HG03342 (cell line): Measurements from ENCODE around the gene PITPNM2.
A peak's percentile ranks its signal among the peaks of the same experiment; 100 is the strongest.

ENCODE experiments used
- ATAC-seq: cut with Tn5 transposase; IDR thresholded peaks from one replicate; pipeline ENCODE4 v1.9.1; 2021; ENCODE audit warnings: mild to moderate bottlenecking, moderate library complexity; ENCODE audit not compliant: unreplicated experiment

Gene PITPNM2

DNA sequence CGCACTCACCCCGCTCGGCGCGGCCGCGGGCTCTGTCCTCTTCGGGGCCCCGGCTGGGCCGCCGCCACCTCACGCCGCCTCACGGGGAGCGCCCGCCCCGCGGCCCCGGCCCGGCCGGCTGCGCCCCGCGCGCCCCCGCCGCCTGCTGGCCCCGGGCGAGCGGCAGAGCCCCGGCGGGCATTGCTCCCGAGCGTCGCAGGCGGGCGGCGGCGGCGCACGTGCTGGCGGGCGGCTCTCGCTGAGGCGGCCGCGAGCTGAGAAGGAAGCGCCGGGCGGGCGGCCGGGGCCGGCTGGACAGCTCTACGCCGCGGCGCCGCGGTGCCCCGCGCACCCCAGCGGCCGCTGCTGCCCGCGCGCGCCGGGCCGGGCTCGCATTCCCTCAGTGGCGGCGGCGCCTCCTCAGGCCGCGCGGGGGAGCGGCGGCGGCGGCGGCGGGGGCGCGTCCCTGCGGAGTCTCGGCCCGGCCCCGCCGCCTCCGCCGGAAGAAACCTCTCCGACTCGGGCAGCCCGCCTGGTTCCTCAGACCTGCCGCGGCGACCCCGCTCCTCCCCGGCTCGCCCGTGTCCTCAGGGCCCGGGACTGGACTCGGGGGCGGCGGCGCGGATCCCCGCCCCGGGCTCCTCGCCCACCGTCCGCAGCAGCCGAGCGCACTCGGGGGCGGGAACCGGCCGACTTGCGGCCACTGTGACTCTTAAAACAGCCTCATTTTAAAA lies at the start of gene PITPNM2:
Gene PITPNM2 (minus strand): TSS at position 347 of the 713 bp plus-strand sequence. CDS start 116,500 bp downstream, outside the sequence.
- peak; percentile 66 for ATAC-seq

DNA sequence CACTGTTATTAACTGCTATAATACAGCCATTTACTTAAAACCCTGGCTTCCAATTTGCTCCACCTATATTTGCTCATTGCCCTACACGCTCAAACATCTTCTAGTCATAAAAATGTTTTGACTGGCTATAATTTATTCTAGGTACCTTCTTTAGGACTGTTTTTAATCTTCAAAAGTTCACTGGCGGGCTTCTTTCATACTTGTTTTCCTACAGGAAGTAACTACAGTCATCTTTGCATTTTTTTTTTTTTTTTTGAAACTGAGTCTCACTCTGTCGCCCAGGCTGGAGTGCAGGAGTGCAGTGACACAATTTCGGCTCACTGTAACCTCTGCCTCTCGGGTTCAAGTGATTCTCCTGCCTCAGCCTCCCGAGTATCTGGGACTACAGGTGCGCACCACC lies 49.5 kb upstream of the PITPNM2 start:
- ATAC-seq: no peak

DNA sequence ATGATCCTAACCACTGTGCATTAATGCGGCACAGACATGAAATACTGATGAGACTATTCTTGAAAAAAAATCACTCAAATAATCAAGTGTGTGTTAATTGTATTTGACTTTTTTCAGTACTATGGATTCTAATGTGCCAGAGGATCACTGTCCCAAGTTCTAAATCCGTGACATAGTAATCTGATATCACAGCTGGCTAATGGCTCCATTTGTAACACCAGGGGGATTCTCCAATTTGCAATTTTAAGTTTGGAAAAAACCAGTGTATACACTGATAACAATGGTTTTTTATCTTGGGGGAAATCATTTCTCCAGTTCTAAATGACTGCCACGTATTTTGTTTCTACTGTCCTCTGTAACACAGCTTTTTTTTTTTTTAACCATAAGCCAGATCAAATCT lies 49.0 kb upstream of the PITPNM2 start:
- ATAC-seq: no peak

DNA sequence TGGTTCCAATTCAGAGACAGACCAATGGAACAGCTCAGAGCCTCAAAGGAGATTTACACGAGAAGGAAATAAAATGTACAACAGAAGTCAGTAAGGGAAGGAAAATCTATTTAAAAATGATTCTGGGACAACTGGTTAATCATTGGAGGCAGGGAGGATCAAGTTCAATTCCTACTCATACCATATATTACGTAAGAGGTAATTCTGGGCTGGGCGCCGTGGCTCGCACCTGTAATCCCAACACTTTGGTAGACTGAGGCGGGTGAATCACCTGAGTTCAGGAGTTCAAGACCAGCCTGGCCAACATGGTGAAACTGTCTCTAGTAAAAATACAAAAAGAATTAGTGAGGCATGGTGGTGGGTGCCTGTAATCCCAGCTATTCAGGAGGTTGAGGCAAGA lies 36.7 kb upstream of the PITPNM2 start:
- ATAC-seq: no peak

DNA sequence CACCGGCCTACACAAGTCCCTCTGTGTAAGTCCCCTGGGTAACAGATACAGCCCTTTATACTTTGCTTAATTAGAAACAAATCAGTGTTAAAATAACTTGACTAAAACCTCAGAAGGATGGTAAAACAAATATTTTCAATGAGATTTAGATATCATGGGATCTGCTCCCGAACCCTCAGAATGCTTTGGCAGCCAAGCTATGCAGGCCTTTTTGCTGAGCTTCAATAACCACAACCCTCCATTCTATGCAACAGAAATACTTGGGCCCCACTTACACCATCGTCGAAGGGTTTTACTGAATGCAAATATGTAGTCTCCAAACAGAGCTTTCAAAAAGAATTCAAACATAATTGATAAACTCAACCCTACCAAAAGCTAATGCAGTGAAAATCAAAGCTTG lies 29.3 kb upstream of the PITPNM2 start:
- ATAC-seq: no peak

DNA sequence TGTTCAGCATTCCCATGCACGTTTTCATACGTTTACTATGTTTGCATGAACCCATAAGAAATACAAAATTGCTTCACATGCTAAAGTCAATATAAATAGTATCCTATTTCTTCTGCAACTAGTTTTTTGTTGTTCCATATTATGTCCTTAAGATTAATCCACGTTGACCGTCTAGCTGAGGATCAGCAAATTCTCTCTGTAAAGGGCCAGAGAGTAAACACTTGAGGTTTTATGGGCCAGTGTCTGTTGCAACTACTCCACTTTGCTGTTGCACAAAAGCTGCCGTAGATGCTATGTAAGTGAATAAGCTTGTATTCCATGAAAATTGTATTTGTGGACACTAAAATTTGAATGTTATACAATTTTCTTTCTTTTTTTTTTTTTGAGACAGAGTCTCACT lies 21.1 kb upstream of the PITPNM2 start:
- no peak for ATAC-seq

DNA sequence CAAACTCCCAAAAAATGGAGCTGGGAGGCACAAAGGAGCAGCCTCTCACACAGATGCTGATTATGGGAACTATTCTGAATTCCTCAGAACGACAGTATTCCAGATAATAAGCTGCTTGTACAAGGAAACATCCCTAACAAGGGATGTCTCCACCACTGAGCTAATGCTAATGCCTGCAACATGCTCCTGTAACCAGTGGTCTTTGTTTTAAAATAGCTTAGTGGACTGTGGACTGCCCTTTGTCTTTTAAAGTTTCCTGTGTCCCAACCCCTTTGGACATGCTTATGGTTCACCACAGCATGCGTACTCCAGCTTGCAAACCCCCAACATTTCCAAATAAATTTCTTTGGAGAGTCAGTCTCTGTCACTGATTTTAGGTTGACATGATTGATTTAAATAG lies 16.4 kb upstream of the PITPNM2 start:
- ATAC-seq: no peak

DNA sequence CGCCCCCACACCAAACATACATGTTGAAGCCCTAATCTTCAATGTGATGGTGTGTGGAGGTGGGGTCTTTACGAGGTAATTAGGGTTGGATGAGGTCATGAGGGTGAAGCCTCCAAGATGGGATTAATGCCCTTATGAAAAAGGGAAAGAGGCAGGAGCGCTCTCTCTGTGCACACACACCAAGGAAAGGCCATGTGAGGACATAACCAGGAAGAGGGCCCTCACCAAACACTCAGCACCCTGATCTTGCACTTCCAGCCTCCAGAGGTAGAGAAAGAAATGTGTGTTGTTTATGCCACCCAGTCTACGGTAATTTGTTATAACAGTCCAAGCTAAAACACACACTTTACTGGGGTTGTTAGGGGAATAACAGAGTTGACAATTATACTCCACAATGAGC lies 14.6 kb upstream of the PITPNM2 start:
- ATAC-seq: no peak

DNA sequence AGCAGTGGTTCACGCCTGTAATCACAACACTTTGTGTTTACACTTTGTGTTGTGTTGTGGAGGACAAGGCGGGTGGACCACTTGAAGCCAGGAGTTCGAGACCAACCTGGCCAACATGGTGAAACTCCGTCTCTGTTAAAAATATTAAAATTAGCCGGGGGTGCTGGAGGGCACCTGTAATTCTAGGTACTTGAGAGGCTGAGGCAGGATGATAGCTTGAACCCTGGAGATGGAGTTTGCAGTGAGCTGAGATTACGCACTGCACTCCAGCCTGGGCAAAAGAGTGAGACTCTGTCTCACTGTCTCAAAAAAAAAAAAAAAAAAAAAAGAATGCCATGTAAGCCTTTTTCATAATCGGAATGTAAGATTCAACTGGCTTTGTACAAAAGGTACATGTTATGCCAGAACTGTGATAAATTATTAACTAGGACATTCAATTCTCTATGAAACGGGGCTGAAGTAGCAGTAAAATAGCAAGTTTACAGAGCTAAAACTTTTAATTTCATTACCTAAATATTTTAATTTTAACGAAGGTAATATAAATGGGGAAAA lies 13.9 kb upstream of the PITPNM2 start:
- no peak for ATAC-seq

DNA sequence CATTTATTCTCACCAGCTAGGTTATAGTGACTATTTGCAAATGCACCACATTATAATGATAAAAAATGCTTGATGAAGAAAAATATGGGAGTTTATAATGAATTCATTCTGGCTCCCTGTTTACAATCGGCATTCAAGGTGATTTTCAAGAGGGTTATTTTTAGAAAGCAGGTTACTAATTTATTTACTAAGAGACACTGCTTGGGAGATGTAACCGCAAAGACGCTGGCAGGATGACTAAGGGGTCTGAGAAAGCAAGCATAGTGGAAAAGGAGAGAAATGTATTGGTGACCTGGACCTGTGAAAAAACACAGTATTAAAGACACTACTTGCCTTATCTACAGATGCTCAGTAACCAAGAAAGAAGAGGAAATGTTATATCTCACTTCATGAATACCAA lies 13.3 kb upstream of the PITPNM2 start:
- no peak for ATAC-seq

DNA sequence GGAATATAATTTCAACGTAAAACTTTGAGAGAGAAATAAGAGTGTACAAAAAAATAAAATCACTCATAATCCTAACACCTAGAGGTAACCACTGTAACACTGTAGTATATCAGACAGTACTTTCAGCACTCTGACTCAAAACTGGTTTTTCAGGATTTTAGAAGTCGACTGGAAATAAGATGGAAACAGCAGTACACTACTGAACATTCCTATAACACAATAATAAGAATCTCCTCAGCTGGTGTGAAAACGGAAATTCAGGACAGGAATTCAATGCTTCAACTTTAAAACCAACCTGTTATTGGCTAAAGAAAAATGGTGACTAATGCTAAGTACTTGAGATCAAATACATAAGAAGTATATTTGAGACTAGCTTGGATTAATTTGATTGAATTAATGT lies 12.3 kb upstream of the PITPNM2 start:
- ATAC-seq: no peak

DNA sequence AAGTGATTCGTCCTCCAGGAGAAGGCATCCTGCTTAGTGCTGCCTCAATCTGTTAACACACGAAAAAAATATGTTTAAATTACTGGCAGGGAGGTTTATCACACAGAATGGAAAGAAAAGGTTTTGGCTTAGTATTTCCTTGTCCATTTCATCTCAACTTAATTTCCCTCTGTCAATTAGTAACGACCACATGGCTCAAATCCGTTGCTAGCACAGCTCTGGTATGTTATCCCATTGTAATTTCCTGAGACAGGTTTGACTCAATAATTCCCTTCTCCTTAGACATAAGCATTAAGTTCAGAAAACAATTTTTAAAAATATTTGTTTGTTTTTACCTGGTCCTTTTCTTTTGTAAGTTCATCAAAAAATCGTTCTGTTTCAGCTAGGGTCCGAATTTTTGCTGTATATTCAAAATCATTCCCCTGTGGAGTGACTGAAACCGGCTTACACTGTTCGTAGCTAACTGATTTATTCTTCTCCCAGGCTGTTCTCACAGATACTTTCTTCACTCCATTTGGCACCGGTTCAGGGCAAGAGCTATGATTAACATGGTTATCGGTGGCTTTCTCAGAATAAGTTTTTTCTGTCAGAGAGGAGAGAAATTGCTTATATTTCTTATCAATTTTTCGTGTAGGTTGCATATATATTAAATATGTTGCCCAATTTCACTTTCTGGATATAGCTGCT lies 10.1 kb upstream of the PITPNM2 start:
- ATAC-seq: no peak

DNA sequence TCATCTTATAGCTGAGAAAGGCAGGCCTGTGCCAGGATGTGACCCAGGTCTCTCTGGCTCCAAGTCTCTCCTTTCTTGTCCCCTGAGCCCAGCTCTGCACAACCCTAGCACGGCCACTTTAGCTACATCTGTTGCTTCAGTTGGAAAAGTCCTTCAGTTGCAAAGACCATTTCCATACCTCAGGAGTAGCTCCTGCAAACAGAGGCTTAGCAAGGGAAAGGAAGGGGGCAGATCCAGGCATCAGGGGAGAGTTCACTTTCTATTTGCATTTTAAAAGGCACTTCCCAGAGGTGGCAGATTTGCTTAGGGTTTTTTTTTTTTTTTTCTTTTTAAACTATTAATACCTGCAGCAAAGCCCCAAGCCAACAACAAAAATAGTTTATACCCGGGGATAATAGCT lies 3.0 kb upstream of the PITPNM2 start:
- no peak for ATAC-seq

DNA sequence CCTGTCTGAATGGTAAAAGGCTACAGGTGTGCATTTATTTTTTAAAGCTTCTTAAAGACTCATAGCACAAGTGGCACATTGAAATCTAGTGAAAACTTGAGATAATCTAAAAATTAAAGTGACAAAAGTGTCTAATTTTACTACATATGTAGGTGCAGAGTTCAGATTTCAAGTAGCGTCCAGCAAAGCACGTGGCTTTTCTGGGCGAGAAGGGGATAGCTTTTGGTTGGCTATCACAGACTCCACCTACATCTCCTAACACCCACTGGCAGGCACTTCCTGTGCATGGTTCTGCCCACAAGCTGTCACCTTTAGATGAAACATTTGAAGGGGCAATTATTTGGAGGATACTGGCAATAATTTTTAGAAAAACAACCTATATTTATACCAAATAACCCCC lies 1.9 kb upstream of the PITPNM2 start:
- ATAC-seq: no peak

DNA sequence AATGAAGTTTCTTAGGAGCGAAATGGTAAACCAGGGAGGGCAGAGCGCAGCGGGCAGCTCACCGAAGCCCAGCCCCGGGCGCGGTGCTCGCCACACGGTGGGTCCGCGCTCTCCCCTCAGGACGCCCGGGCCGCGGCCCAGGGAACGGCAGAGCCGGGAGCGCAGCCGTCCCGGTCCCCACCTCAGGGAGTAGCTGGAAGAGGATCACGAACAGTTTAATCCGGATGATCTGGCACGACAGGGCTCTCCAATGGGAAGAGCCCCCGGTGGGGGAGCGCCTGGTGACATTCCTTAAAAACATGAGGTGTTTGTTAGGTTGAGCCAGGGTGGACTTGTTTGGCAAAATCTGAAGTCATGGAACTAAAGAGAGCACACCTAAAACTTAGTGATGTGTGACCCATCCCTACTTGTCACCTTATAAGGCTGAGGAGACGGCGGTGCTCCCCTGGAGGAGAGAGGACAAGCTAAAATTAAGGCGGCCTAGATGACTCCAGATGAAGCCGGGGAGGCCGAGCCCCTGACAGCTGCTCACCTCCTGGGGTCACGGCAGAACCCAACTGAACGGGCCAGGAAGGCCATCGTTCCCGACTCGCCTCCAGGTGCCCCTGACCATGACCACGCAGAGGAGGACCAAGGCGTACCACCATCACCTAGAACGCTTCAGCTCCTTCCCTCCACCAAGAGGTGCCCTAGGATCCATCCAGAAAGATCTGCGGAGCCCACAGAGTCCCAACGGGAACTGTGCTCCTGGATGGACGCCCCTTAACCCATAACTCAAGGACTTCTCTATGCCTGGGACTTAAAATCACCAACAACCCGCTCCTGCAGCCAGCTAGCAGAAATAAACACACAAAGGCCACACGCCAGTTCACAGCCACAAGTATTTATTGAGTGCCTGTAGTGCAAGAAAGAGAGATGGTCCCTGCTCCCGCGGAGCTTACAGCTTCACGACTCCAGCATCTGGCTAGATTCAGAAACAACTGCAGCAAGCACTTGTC lies 866 bp upstream of the PITPNM2 start:
- ATAC-seq: no peak

DNA sequence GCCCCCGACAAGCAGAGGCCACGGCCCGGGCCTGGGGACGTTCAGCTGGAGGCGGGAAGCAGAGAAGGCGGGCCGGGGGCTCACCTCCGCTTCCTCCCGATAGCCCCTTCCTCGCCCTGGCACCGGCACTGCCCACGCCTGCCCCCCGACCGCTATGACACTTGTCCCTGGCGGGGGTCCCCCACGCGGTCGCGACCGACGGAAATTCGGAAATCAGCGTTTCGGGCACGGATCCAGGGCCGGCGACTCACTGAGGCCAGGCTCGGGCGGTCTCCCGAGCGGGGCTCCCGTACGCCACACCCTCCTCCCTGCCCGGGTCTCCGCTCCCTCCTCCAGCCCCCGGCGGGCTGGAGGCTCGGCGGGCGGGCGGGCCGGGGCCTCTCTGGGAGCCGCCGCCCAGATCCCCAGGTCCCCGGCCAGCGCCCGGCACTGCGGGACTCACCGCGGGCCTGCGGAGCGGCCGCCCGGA lies 581 bp downstream of the PITPNM2 start:
- ATAC-seq: peak; percentile 12

DNA sequence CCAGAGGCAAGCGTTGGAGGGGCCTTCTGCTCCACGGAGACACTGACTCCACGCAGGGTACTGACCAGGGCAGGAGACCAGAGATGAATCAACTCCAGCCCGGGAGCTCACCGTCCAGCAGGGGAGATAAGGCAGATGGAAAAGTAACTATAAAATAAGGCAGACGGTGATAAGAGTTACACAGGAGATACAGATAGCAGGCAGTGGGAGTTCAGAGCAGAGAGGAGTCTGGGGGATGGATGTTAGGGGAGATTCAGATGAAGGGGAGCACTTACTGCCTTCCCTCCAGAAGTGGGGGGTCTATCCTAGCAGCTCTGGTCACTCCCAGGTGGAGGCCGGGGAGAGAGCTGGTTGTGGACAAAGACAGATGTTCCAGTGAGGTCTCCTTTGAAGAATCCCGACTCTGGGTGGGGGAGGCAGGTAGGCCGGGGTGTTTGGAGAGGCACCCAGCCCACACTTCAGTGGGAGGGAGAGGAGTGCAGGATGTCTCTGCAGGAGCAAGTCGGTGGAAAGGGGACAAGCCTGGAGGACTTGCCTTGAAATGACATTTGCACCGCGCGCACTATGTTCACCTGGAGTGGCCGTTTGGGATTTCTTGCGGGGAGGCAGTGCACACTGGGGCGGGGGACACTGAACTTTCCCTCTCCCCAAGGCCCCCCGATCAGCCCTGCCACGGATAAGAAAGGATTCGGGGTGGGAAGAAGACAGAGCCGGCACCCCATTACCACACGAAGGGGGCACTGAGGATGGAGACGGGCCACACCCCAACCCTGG lies 1.2 kb downstream of the PITPNM2 start:
- ATAC-seq: no peak

DNA sequence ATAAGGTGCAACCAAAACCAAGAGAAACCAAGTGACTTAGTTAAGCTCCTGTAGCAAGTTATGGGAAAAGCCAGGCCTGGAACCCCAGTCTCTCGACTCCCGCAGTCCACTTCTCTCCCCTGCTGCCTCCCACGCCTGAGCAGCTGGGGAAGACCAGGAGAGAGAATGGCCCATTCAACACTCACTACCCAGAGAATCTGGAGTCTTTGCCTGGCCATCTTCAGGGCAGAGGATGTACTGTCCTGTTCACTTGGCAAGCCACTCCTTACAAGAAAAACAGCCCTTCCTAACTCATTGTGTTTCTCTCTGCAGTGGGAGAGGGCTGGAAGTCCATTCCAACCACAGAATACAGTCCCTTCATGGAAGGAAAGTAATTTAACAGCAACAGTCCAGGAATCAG lies 1.8 kb downstream of the PITPNM2 start:
- ATAC-seq: no peak

DNA sequence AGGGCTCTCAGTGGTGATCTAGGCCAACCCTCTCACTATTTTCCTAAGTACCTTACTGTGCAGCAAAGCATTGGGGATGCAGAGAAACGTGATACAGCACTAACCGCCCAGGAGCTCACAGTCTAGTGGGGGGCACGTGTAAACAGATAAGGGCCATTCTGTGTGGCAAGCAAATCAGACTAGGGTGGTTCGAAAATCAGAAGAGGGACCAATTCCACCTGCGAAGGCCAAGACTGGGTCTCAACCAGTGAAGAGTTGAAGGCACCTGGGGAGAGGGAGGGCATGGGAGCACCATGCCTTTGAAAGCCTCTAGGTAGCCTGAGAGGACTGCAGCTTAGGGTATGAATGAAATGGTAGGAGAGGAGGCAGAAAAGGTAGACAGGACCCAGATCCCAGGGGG lies 2.2 kb downstream of the PITPNM2 start:
- no peak for ATAC-seq

DNA sequence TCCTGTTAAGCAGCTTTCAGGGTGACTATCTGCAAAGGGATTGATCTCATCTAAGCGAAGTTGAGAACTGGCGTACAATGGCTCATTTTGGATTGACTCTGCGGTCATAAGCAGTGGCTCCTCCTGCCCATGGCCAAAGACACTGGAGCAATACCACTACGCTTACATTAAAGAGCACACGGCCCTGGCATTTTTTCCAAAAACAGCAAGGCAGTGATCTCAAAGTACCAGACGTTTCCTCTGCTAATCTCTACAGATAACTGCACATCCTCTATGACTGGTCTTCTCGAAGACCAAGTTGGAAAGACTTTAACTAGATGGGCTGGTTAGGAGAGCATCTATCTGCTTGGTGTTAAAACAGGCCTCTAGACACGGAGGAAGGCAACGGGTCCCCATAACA lies 2.7 kb downstream of the PITPNM2 start:
- ATAC-seq: no peak
